Measurements from ENCODE around the gene TPPP3.

- TF ChIP-seq PHF20 (IDR thresholded peaks at IDR 0.05; ENCODE audit: partially characterized antibody) (no peak), CTCF (IDR thresholded peaks at IDR 0.05 in 2 of 3, conservative IDR thresholded peaks at IDR 0.05 in 1 of 3; ENCODE audit: insufficient read depth in 2 of 3, low read depth in 1 of 3, low read length in 3 of 3) (no peak), CUX1 (CRISPR knock-in tag; IDR thresholded peaks at IDR 0.05) (no peak), RAD51 (IDR thresholded peaks at IDR 0.05; ENCODE audit: borderline replicate concordance, low read depth) (no peak), TSC22D4 (tag; IDR thresholded peaks at IDR 0.05) (no peak), WHSC1 (IDR thresholded peaks at IDR 0.05; ENCODE audit: low read length) (no peak), GABPB1 (CRISPR knock-in tag; IDR thresholded peaks at IDR 0.05) (no peak), ZNF449 (CRISPR knock-in tag; IDR thresholded peaks at IDR 0.05) (no peak), ZBTB7A (IDR thresholded peaks at IDR 0.05; ENCODE audit: borderline replicate concordance, control insufficient read depth, low read depth, low read length) (no peak)
Measured at GRCh38 chr16:67411339-67411738, 18.0 kb upstream of the TPPP3 start.

Measured in K562 (cell line).